ENCODE results near the gene CMTM4.
"Not testable (repeated sequence)": the region's sequence is repeated elsewhere in the genome, so short reads cannot be mapped to it uniquely, and the experiment has no call there.

CMTM4 gene

DNA sequence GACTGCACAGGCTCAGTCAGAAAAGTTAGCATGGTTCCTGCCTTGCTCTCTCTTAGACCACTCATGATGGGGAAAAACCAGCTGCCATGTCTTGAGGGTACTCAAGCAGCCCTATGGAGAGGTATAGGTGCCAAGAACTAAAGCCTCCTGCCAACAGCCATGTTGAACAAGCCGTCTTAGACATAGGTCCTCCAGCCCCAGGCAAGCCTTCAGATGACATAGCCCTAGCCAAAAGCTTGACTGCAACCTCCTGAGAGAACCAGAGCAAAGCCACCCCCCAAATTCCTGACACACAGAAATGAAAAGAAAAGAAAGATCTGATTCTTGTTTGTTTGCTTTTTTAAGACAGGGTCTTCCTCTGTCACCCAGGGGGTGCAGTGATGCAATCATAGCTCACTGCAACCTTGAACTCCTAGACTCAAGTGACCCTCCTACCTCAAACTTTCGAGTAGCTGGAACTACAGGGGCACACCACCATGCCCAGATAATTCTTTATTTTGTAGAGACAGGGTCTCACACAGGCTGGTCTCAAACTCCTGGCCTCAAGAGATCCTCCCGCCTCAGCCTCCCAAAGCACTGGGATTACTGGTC lies 55.7 kb downstream of the CMTM4 start:
- no peak for DNase-seq

DNA sequence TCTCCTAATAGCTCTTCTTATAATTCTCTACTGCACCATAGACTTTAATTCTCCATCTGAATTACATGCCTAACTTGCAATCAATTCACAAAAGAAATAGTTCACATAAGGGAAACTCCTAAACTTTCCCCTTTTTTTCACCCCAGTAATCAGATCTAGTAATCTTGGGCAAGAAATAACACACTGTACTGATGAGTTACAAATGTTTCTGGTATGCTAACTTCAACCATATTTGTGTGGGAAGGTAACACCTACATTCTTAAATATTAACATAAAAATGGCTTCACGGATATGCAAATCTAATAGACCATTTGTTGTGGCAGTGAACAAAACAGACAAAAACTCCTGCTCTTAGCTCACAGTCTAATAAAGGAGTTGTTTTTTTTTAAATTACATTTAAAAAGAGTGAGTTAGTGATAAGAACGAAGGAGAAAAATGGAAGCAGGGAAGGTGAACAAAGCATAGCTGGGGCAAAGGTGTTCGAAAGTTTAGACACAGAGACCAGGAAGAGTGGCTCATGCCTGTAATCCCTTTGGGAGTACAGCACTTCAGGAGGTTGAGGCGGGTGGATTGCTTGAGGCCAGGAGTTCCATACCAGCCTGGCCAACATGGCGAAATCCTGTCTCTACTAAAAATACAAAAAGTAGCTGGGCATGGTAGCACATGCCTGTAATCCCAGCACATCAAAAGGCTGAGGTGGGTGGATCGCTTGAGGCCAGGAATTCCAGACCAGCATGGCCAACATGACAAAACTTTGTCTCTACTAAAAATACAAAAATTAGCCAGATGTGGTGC lies 57.3 kb downstream of the CMTM4 start:
- DNase-seq, result no peak

DNA sequence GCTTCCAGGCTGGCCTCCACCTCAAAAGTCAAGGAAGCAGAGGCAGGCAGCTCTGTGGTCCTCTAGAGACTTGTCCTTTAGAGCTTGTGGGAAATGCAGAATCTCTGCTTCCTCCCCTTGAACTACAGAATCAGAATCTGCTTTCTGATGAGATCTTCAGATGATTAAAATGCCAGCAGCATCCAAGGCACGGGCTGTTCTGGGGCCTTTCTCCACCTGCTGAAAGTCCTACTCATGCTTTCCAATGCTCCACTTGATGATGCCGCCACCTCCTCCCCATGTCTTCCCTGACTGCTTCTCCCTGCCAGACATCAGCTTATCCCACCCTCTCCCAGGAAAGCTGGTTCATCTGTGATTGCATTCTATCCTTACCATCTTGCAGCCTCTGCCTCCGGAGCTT lies 58.7 kb downstream of the CMTM4 start:
- no peak for DNase-seq

DNA sequence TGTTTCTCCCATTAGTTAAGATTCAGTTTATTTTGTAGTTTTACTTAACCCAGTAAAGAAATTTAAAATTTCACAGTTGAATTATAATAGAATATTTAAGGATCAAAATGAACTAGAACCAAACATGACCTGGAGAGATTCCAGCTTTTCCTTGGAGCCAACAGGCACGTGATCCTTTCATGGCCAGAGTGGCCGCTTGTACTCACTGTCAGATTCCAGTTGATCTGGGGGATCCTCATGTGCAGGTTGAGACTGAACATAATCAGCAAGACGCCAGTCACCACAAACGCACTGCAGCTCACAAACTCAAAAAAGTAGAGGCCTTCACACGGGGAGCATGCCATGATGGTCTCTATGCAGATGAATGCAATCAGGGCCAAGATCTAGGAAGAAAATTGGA lies 60.3 kb downstream of the CMTM4 start:
- no peak for DNase-seq

DNA sequence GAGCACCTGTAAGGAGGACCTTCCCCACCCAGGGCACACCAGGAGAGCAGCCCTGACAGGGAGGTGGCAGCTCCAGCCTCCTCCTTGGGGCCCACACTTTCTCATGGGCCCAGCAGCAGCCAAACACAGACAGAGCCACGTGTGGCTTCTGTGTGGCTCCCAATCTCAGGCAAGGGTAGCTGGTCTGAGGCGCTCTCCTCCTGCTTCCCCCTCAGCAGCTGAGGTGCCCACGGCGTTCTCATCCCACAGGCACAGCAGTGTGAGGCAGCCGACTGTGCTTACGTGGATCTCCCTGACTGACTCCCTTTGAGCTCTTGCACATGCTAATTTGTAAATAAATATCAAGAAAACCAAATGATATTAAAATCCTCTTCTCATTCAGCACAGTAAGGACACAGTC lies 61.1 kb downstream of the CMTM4 start:
- no peak for DNase-seq

DNA sequence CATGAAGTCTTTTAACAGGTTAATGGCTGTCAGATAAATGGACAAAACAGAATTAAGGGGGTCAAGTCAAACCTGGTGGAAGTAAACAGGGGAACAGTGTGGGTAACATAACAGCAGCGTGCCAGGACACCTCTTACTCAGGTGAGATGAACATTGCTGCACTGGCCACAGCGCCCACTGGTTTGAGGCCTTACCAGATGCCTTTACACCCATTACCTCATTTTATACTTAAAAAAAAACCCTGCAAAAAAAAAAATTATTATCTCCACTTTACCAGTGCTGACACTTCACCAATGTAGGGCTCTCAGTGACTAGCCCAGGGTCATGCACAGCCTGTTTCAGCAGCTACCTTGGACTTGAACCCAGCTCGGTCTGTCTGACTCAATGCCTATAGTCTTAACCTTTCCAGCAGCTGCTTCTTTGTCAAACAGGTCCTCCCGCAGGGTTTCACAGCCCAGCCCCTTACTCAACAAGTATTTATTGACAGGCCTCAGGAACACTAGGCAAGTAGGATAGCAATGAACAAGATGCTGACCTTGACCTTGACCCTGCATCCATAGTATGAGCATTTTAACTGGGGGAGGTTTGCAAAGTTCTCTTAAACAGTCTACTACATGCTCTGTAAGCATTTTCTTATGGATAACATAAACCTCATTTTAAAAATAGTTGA lies 61.9 kb downstream of the CMTM4 start:
- no peak for DNase-seq

DNA sequence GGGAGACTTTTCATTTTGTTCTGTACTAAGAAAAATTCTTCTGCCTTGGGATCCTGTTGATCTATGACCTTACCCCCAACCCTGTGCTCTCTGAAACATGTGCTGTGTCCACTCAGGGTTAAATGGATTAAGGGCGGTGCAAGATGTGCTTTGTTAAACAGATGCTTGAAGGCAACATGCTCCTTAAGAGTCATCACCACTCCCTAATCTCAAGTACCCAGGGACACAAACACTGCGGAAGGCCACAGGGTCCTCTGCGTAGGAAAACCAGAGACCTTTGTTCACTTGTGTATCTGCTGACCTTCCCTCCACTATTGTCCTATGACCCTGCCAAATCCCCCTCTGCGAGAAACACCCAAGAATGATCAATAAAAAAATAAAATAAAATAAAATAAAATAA lies 65.0 kb downstream of the CMTM4 start:
- DNase-seq, result not testable (repeated sequence)

DNA sequence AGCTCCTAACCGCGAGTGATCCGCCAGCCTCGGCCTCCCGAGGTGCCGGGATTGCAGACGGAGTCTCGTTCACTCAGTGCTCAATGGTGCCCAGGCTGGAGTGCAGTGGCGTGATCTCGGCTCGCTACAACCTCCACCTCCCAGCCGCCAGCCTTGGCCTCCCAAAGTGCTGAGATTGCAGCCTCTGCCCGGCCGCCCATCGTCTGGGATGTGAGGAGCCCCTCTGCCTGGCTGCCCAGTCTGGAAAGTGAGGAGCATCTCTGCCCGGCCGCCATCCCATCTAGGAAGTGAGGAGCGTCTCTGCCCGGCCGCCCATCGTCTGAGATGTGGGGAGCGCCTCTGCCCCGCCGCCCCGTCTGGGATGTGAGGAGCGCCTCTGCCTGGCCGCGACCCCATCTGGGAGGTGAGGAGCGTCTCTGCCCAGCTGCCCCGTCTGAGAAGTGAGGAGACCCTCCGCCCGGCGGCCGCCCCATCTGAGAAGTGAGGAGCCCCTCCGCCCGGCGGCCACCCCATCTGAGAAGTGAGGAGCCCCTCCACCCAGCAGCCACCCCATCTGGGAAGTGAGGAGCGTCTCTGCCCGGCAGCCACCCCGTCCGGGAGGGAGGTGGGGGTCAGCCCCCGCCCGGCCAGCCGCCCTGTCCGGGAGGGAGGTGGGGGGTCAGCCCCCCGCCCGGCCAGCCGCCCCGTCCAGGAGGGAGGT lies 65.8 kb downstream of the CMTM4 start:
- DNase-seq, result not testable (repeated sequence)

DNA sequence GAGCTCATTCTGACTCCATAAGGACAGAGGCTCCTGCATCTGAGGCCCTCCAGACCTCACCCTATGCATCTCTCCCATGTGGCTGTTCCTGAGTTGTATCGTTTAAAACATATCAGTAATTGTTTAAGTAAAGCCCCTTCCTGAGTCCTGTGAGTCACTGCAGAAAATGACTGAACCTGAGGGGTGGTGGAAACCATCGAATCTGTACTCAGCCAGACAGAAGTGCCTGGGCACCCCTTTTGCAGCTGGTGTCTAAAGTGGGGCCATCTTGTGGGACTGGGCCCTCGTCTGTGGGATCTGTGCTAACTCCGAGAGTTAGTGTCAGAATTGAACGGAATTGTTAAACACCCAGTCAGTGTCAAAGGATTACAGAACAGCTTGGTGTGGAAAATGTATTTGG lies 66.7 kb downstream of the CMTM4 start:
- no peak for DNase-seq

DNA sequence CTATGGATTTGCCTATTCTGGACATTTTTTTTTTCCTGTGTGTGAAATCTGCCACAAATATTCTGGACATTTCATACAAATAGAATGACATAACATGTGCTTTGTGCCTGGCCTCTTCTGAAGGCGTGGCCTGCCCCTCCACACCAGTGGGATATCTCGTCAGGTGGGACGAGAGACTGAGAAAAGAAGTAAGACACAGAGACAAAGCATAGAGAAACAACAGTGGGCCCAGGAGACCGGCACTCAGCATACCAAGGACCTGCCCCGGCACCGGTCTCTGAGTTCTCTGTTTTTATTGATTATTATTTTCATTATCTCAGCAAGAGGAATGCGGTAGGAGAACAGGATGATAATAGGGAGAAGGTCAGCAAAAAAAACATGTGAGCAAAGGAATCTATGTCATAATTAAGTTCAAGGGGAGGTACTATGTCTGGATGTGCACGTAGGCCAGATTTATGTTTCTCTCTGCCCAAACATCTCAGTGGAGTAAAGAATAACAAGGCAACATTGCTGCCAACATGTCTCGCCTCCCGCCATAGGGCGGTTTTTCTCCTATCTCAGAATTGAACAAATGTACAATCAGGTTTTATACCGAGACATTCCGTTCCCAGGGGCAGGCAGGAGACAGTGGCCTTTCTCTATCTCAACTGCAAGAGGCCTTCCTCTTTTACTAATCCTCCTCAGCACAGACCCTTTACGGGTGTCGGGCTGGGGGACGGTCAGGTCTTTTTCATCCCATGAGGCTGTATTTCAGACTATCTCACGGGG lies 68.7 kb downstream of the CMTM4 start:
- not testable (repeated sequence) for DNase-seq

DNA sequence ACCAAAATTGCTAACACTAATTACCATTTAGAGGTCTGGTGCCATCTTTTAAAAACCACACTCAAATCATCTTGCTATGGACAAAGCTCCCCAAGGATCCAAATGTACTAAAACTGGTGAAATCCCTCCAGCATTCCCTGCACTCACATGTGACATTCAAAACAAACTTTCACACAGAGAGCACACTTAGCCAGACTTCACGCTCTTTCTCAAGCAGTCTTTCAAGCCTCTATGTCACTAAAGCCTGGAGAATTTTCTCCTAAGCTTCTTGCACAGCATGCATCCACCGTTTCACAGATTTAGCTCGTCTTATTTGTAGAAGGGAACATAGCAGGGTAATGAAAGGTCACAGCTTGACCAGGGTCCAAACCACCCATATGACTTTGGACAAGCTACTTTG lies 72.8 kb downstream of the CMTM4 start:
- no peak for DNase-seq

DNA sequence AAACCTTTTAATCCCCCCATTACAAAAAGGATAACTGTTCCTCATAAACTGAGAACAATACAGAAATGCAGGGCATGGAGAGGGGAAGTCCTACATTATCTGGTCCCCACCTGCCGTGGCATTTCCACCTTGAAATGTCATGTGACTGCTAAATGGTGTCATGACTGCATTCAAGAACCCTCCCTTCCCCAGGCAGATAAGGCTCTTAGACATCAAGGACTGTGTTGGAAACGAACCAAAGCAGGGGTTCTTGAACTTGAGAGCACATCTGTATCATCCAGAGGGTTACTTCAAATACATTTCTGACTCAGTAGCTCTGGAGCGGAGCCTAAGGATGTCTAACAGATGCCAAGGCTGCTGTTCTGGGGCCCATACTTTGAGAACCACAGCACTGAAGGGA lies 73.7 kb downstream of the CMTM4 start:
- no peak for DNase-seq

DNA sequence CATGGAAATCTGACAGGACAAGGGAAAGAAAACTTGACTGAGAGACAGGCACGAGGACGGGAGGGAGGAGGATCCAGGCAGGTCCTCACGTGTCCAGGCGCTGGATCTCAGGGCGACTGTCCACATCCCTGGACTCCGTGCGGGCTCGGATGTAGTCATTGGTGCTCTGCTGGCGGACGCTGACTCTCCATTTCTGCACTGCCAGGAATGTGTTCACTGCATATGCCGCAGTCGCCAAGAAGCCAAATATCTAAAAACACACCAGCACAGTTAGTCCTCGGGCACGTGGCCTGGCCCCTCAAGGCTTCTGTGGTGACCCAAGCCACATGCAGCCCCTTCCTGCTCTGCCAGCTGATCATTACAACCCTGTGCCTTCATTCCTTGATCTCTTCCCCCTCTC lies 74.6 kb downstream of the CMTM4 start:
- no peak for DNase-seq

DNA sequence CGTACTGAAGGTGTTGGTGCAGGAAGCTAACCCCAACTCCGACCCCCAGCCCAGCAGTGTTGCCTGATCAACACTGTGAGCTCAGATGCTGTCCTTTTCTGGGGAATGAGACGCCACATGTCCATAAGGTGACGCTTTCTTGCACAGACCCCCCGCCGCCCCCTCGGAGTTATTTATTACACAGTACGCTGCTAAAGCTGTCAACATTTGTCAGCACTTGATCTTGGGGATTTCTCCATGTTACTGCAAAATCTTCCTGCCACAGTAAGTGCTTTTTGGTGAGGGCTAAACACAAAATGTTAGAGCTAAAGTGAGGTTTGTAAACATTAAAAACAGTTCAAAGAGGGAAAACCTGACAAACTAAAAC lies 76.1 kb downstream of the CMTM4 start:
- no peak for DNase-seq

DNA sequence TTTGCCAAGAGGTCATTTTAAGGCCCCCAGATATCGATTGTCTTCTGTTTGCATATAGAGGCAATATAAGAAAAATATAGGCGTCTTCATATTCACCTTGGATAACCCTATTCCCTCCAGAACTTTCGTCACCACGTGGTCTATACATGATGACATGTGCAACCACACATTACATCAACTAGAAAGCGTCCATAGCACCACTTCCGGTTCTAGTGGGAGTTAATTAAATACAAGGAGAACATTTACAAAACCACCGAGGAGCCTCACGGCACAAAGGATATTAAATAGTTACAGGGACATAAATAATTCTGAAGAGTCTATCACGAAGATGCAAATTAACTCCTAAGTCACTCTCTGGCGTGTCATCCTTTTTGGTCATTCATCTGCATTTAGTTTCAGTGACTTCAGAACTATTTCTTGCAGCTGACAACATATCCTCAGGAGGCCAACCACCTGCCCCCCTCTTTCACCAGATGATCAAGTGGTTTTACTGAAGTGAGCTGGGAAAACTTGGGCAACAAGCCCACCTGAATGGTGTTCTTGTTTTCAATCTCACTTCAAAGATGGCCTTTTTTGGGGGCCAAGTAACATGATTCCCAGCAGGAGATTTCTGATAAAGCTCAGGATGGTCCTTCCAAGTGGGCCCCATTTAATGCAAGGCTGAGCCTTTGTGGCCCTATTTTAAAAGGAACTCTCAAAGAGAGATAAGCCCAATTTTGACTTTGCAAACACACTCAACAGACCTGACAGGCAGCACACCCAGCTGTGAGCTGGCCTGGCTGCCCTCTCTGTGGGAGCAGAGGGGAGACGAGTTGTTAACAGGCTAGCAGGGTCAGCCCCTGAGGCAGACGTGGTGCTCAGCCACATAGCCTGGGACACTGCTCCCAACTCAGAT lies 76.8 kb downstream of the CMTM4 start:
- DNase-seq, result no peak

DNA sequence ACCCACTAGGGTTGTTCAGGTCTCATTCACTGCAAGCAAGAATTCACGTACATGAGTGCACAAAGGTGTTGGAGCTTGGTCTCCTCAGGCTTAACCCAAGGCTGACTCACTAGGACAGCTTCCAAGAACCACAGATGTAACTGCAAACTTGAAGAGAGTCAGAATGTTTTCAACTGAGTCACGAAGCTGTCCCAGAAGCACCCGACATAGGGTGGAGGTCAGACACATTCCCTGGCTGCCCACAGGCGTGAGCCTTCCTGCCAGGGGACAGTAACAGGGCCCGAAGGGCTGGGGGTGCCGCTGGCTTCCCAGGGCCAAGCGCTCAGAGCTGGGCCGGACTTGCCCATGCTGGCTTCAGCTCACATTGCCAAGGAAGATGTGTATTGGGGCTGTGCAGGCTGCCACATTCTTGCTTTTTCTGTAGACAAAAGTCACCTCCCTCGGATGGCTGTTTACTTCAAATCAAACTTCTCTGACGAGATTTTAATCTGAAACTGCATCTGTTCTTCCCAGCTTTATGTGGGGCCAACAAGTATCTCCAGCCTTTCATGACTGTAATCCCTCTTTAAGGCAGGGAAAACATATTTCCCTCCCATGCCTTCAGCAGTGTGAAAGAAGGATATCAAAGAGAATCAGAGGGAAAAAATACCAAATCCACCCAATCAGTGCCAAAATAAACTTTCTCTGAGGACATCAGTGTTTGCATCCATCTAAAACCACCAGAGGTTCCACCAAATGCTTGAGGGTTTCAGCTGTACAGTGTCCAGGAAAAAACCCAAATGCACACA lies 77.8 kb downstream of the CMTM4 start:
- no peak for DNase-seq

DNA sequence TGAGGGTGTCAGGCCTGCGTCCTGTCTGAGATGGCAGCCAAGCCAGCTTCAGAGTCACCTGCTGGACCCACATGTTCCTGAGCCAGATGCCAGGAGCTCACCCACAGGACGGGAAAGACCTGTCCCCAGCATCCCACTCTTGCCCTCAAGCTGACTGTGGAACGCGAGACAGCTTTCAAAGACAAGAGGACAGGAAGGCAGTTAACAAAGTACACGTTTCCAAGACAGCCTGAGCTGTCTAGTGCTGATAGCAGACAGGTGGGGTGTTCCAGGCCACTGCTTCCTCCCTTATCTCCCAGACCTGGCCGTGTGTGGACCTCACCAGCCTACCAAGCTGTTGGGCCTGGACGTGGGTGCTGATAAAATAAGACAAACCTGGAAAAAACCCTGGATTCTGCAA lies 78.8 kb downstream of the CMTM4 start:
- no peak for DNase-seq

DNA sequence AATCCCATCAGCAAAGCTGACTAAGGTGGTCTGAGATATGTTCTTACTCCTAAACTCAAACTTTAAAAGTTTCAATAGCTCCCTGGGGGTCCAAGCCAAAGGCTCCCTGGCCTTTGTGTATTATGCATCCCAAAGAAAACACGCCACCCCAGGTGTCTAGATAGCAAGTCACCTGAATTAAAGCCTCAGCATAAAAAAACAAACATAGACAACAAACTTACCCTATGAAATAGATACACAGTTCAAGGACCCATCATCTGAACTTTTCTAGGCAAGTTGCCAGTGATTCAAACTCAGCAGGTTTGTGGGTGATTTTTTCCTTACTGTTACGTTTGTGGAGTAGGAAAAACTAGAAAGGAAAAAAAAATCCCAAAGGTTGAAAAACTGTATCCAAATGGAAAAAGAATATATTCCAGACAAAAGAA lies 79.5 kb downstream of the CMTM4 start:
- DNase-seq, result no peak

DNA sequence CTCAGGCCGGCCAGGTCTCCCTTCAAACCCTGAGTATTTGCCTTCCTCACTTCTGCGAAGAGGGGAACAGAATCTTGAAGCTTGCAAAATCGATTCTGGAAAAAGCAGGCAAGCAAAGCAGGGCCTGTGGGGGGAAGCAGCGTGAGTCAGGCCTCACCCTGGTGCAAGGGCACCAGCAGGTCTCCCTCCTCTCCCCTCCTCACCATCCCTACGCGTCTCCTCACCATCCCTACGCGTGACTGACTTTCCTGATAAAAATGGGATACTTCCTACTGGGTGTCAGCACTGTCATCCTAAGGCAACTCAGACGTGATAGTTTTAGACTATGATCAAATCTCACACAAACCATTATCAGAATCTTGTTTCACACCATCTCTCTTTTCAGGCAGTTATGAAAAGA lies 80.0 kb downstream of the CMTM4 start:
- no peak for DNase-seq

DNA sequence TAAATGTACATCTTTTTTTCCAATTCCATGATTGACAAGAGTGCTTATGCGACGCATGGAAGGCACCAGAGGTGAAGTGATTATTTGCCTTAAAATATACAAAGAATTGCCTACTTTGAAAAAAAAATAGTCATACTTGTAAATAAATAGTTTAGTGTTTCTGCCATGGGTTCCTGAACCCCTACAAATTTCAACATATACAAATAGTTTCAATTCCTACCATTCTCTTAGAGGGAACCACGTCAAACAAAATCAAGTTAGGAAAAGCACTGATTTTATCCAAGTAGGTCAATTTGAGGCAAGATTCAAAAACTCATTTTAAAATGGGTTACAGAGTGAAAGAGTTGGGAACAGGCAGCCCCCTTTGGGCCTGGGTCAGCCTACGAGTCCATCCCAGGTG lies 80.4 kb downstream of the CMTM4 start:
- DNase-seq, result no peak

All from T-helper 1 cell (primary cell).